ENCODE results near the gene ADGRL3.

The ADGRL3 gene

GRCh38 chr4:61243962-61244361, 43.8 kb downstream of the ADGRL3 start:
- no peak overlapping the region for H3K27ac ChIP-seq (ENCODE audit: low read depth, low read length)
- H3K4me1 ChIP-seq (ENCODE audit: insufficient read depth, low read length), result no peaks in the 10 kb centered on the region
- H3K27me3 ChIP-seq (ENCODE audit: control insufficient read depth in 1 of 2, insufficient read depth in 2 of 2, low read length in 2 of 2), result no peaks in the 10 kb centered on the region
- H3K9ac ChIP-seq (ENCODE audit: low read length), result no peak overlapping the region
- no peaks in the 10 kb centered on the region for H3K36me3 ChIP-seq (ENCODE audit: insufficient read depth, low read length)
- no peaks in the 10 kb centered on the region for H3K9me3 ChIP-seq (ENCODE audit: low read length)
- no peak overlapping the region for H3K4me3 ChIP-seq (ENCODE audit: low read depth in 1 of 2, low read length in 2 of 2)

GRCh38 chr4:61245069-61245714, 45.1 kb downstream of the ADGRL3 start:
- H3K27ac ChIP-seq (ENCODE audit: low read depth, low read length), result no peak overlapping the region
- no peak overlapping the region for H3K4me3 ChIP-seq (ENCODE audit: low read depth in 1 of 2, low read length in 2 of 2)
- H3K4me1 ChIP-seq (ENCODE audit: insufficient read depth, low read length), result no peaks in the 10 kb centered on the region
- no peaks in the 10 kb centered on the region for H3K36me3 ChIP-seq (ENCODE audit: insufficient read depth, low read length)
- H3K9me3 ChIP-seq (ENCODE audit: low read length), result no peaks in the 10 kb centered on the region
- H3K27me3 ChIP-seq (ENCODE audit: control insufficient read depth in 1 of 2, insufficient read depth in 2 of 2, low read length in 2 of 2), result no peaks in the 10 kb centered on the region
- H3K9ac ChIP-seq (ENCODE audit: low read length), result no peak overlapping the region

GRCh38 chr4:61246034-61246433, 45.9 kb downstream of the ADGRL3 start:
- Histone ChIP-seq H3K9ac (ENCODE audit: low read length) (no peak overlapping the region), H3K4me3 (ENCODE audit: low read depth in 1 of 2, low read length in 2 of 2) (no peak overlapping the region), H3K4me1 (ENCODE audit: insufficient read depth, low read length) (no peaks in the 10 kb centered on the region), H3K36me3 (ENCODE audit: insufficient read depth, low read length) (no peaks in the 10 kb centered on the region), H3K27ac (ENCODE audit: low read depth, low read length) (no peak overlapping the region), H3K9me3 (ENCODE audit: low read length) (no peaks in the 10 kb centered on the region), H3K27me3 (ENCODE audit: control insufficient read depth in 1 of 2, insufficient read depth in 2 of 2, low read length in 2 of 2) (no peaks in the 10 kb centered on the region)

- no peak overlapping the region for H3K9ac ChIP-seq (ENCODE audit: low read length)
- no peaks in the 10 kb centered on the region for H3K27me3 ChIP-seq (ENCODE audit: control insufficient read depth in 1 of 2, insufficient read depth in 2 of 2, low read length in 2 of 2)
- H3K4me1 ChIP-seq (ENCODE audit: insufficient read depth, low read length), result no peaks in the 10 kb centered on the region
- H3K27ac ChIP-seq (ENCODE audit: low read depth, low read length), result no peak overlapping the region
- no peak overlapping the region for H3K4me3 ChIP-seq (ENCODE audit: low read depth in 1 of 2, low read length in 2 of 2)
- H3K36me3 ChIP-seq (ENCODE audit: insufficient read depth, low read length), result no peaks in the 10 kb centered on the region
- H3K9me3 ChIP-seq (ENCODE audit: low read length), result no peaks in the 10 kb centered on the region
Measured at GRCh38 chr4:61248705-61249104, 48.6 kb downstream of the ADGRL3 start.

GRCh38 chr4:61251129-61251528, 51.0 kb downstream of the ADGRL3 start:
- Histone ChIP-seq H3K27ac (ENCODE audit: low read depth, low read length) (no peak overlapping the region), H3K4me3 (ENCODE audit: low read depth in 1 of 2, low read length in 2 of 2) (no peak overlapping the region), H3K9me3 (ENCODE audit: low read length) (no peaks in the 10 kb centered on the region)

GRCh38 chr4:61254406-61254805, 54.3 kb downstream of the ADGRL3 start:
- Histone ChIP-seq H3K9ac (ENCODE audit: low read length) (no peak overlapping the region), H3K27me3 (ENCODE audit: control insufficient read depth in 1 of 2, insufficient read depth in 2 of 2, low read length in 2 of 2) (no peaks in the 10 kb centered on the region), H3K4me3 (ENCODE audit: low read depth in 1 of 2, low read length in 2 of 2) (no peak overlapping the region), H3K36me3 (ENCODE audit: insufficient read depth, low read length) (no peaks in the 10 kb centered on the region), H3K4me1 (ENCODE audit: insufficient read depth, low read length) (no peaks in the 10 kb centered on the region), H3K9me3 (ENCODE audit: low read length) (no peaks in the 10 kb centered on the region), H3K27ac (ENCODE audit: low read depth, low read length) (no peak overlapping the region)

More at GRCh38 chr4:61251129-61251528, 51.0 kb downstream of the ADGRL3 start:
- H3K27me3 ChIP-seq (ENCODE audit: control insufficient read depth in 1 of 2, insufficient read depth in 2 of 2, low read length in 2 of 2), result no peaks in the 10 kb centered on the region
- H3K4me1 ChIP-seq (ENCODE audit: insufficient read depth, low read length), result no peaks in the 10 kb centered on the region
- no peaks in the 10 kb centered on the region for H3K36me3 ChIP-seq (ENCODE audit: insufficient read depth, low read length)
- no peak overlapping the region for H3K9ac ChIP-seq (ENCODE audit: low read length)

- Histone ChIP-seq H3K27me3 (ENCODE audit: control insufficient read depth in 1 of 2, insufficient read depth in 2 of 2, low read length in 2 of 2) (no peaks in the 10 kb centered on the region), H3K36me3 (ENCODE audit: insufficient read depth, low read length) (no peaks in the 10 kb centered on the region), H3K4me1 (ENCODE audit: insufficient read depth, low read length) (no peaks in the 10 kb centered on the region), H3K9me3 (ENCODE audit: low read length) (no peaks in the 10 kb centered on the region), H3K9ac (ENCODE audit: low read length) (no peak overlapping the region), H3K4me3 (ENCODE audit: low read depth in 1 of 2, low read length in 2 of 2) (no peak overlapping the region), H3K27ac (ENCODE audit: low read depth, low read length) (no peak overlapping the region)
Measured at GRCh38 chr4:61273233-61273632, 73.1 kb downstream of the ADGRL3 start.

- Histone ChIP-seq H3K36me3 (ENCODE audit: insufficient read depth, low read length) (no peaks in the 10 kb centered on the region), H3K9ac (ENCODE audit: low read length) (no peak overlapping the region), H3K4me1 (ENCODE audit: insufficient read depth, low read length) (no peaks in the 10 kb centered on the region), H3K27me3 (ENCODE audit: control insufficient read depth in 1 of 2, insufficient read depth in 2 of 2, low read length in 2 of 2) (no peaks in the 10 kb centered on the region), H3K27ac (ENCODE audit: low read depth, low read length) (no peak overlapping the region), H3K4me3 (ENCODE audit: low read depth in 1 of 2, low read length in 2 of 2) (no peak overlapping the region), H3K9me3 (ENCODE audit: low read length) (no peaks in the 10 kb centered on the region)
Measured at GRCh38 chr4:61274286-61274685, 74.2 kb downstream of the ADGRL3 start.

- Histone ChIP-seq H3K27me3 (ENCODE audit: control insufficient read depth in 1 of 2, insufficient read depth in 2 of 2, low read length in 2 of 2) (no peaks in the 10 kb centered on the region), H3K9me3 (ENCODE audit: low read length) (no peaks in the 10 kb centered on the region), H3K4me3 (ENCODE audit: low read depth in 1 of 2, low read length in 2 of 2) (no peak overlapping the region), H3K4me1 (ENCODE audit: insufficient read depth, low read length) (no peaks in the 10 kb centered on the region), H3K27ac (ENCODE audit: low read depth, low read length) (no peak overlapping the region), H3K9ac (ENCODE audit: low read length) (no peak overlapping the region), H3K36me3 (ENCODE audit: insufficient read depth, low read length) (no peaks in the 10 kb centered on the region)
Measured at GRCh38 chr4:61275241-61275640, 75.1 kb downstream of the ADGRL3 start.

- Histone ChIP-seq H3K9me3 (ENCODE audit: low read length) (no peaks in the 10 kb centered on the region), H3K27me3 (ENCODE audit: control insufficient read depth in 1 of 2, insufficient read depth in 2 of 2, low read length in 2 of 2) (no peaks in the 10 kb centered on the region), H3K4me3 (ENCODE audit: low read depth in 1 of 2, low read length in 2 of 2) (no peak overlapping the region), H3K4me1 (ENCODE audit: insufficient read depth, low read length) (no peaks in the 10 kb centered on the region), H3K36me3 (ENCODE audit: insufficient read depth, low read length) (no peaks in the 10 kb centered on the region), H3K27ac (ENCODE audit: low read depth, low read length) (no peak overlapping the region), H3K9ac (ENCODE audit: low read length) (no peak overlapping the region)
Measured at GRCh38 chr4:61276029-61276428, 75.9 kb downstream of the ADGRL3 start.

GRCh38 chr4:61277785-61278760, 77.9 kb downstream of the ADGRL3 start:
- H3K9me3 ChIP-seq (ENCODE audit: low read length), result no peaks in the 10 kb centered on the region
- no peaks in the 10 kb centered on the region for H3K27me3 ChIP-seq (ENCODE audit: control insufficient read depth in 1 of 2, insufficient read depth in 2 of 2, low read length in 2 of 2)
- no peak overlapping the region for H3K9ac ChIP-seq (ENCODE audit: low read length)
- no peak overlapping the region for H3K4me3 ChIP-seq (ENCODE audit: low read depth in 1 of 2, low read length in 2 of 2)
- H3K36me3 ChIP-seq (ENCODE audit: insufficient read depth, low read length), result no peaks in the 10 kb centered on the region
- no peak overlapping the region for H3K27ac ChIP-seq (ENCODE audit: low read depth, low read length)
- H3K4me1 ChIP-seq (ENCODE audit: insufficient read depth, low read length), result no peaks in the 10 kb centered on the region

Data from muscle layer of colon (tissue), 2 donors.